BE2C (cell line): ENCODE results near the gene ENGASE.

Experiments used
- DNase-seq: peaks from one replicate; pipeline ENCODE4 v3.0.0-alpha.2; 2020
- H3K27me3 ChIP-seq: fragments of 250-450 bp; sonication (Bioruptor Pico); 2 replicates; pipeline ENCODE4 v1.5.1; 2020; ENCODE audit warnings: mild to moderate bottlenecking
- H3K36me3 ChIP-seq: fragments of 250-450 bp; sonication (Bioruptor Pico); 2 replicates; pipeline ENCODE4 v1.5.1; 2020; ENCODE audit warnings: mild to moderate bottlenecking
- H3K4me1 ChIP-seq: fragments of 250-450 bp; sonication (Bioruptor Pico); 2 replicates; pipeline ENCODE4 v1.5.1; 2020
- H3K4me3 ChIP-seq: 2 replicates; pipeline ENCODE4 v1.5.1; 2011; ENCODE audit warnings: low read depth, low read length
- H3K9me3 ChIP-seq: fragments of 250-450 bp; sonication (Bioruptor Pico); 2 replicates; pipeline ENCODE4 v1.5.1; 2020
- CTCF ChIP-seq: IDR thresholded peaks from 2 replicates; pipeline ENCODE4 v1.5.1; 2012; ENCODE audit warnings: mild to moderate bottlenecking, low read depth, low read length

The ENGASE gene

GRCh38 chr17:79078476-79079190 is 4.0 kb downstream of the ENGASE start:
- H3K9me3 ChIP-seq = no peaks in the 10 kb centered on the region
- TF ChIP-seq CTCF = no peak
- no peak overlapping the region for H3K4me3 ChIP-seq
- no peaks in the 10 kb centered on the region for H3K27me3 ChIP-seq
- peaks cover 12% of the 10 kb centered on the region for H3K4me1 ChIP-seq
- H3K36me3 ChIP-seq = peaks cover 7% of the 10 kb centered on the region
- no peak for DNase-seq

GRCh38 chr17:79079421-79080200 is 5.0 kb downstream of the ENGASE start:
- H3K4me3 ChIP-seq = no peak overlapping the region
- no peaks in the 10 kb centered on the region for H3K9me3 ChIP-seq
- no peak for TF ChIP-seq CTCF
- DNase-seq = no peak
- peaks cover 10% of the 10 kb centered on the region for H3K4me1 ChIP-seq
- H3K27me3 ChIP-seq = no peaks in the 10 kb centered on the region
- peaks cover 7% of the 10 kb centered on the region for H3K36me3 ChIP-seq

GRCh38 chr17:79080349-79080748 is 5.7 kb downstream of the ENGASE start:
- Histone ChIP-seq H3K36me3 (peaks cover 7% of the 10 kb centered on the region), H3K4me3 (no peak overlapping the region), H3K4me1 (peaks cover 10% of the 10 kb centered on the region), H3K9me3 (no peaks in the 10 kb centered on the region), H3K27me3 (no peaks in the 10 kb centered on the region)
- DNase-seq = no peak
- no peak for TF ChIP-seq CTCF

GRCh38 chr17:79080761-79081290 is 6.2 kb downstream of the ENGASE start:
- no peaks in the 10 kb centered on the region for H3K9me3 ChIP-seq
- DNase-seq = no peak
- no peak for TF ChIP-seq CTCF
- peaks cover 10% of the 10 kb centered on the region for H3K4me1 ChIP-seq
- H3K27me3 ChIP-seq = no peaks in the 10 kb centered on the region
- H3K4me3 ChIP-seq = no peak overlapping the region
- peaks cover 7% of the 10 kb centered on the region for H3K36me3 ChIP-seq

- no peaks in the 10 kb centered on the region for H3K27me3 ChIP-seq
- no peaks in the 10 kb centered on the region for H3K9me3 ChIP-seq
- H3K4me3 ChIP-seq = no peak overlapping the region
- H3K36me3 ChIP-seq = peaks cover 7% of the 10 kb centered on the region
- no peak for TF ChIP-seq CTCF
- H3K4me1 ChIP-seq = peaks cover 10% of the 10 kb centered on the region
- DNase-seq = no peak
These were observed 7.1 kb downstream of the ENGASE start for GRCh38 chr17:79081571-79082276.
